Vagina (tissue), 2 donors: ENCODE data around the gene RNH1. TPM values are rescaled to one million over a fixed set of nuclear protein-coding genes. Genes with fewer than 3 reads are reported as not detected.

Experiments used
- DNase-seq, 2 donors: peaks; one replicate each; pipeline ENCODE4 v3.0.0-alpha.2; 2017; ENCODE audit errors: extremely low spot score in 2 of 2
- H3K27ac ChIP-seq: fragments of 200-600 bp; sonication (generic); one replicate; pipeline ENCODE4 v1.5.1; 2019
- H3K27me3 ChIP-seq: fragments of 200-600 bp; sonication (generic); one replicate; pipeline ENCODE4 v1.5.1; 2019
- H3K36me3 ChIP-seq, 2 donors: fragments of 200-600 bp; sonication (generic); one replicate each; pipeline ENCODE4 v1.5.1; 2017 to 2019
- H3K4me1 ChIP-seq: fragments of 200-600 bp; sonication (generic); one replicate; pipeline ENCODE4 v1.5.1; 2019
- H3K4me3 ChIP-seq, 2 donors: fragments of 200-600 bp; sonication (generic); 1 replicate in 1 of 2; 2 replicates in 1 of 2; pipeline ENCODE4 v1.5.1; 2016 to 2019
- H3K9me3 ChIP-seq: fragments of 200-600 bp; sonication (generic); one replicate; pipeline ENCODE4 v1.5.1; 2019
- POLR2A ChIP-seq, 2 donors: fragments of 450-650 bp; IDR thresholded peaks; one replicate each; pipeline ENCODE4 v1.6.1; 2017; ENCODE audit warnings: antibody characterized with exemption in 2 of 2, mild to moderate bottlenecking in 2 of 2, moderate library complexity in 2 of 2
- POLR2AphosphoS5 ChIP-seq, 2 donors: sonication (generic); formaldehyde crosslinking; IDR thresholded peaks; one replicate each; pipeline ENCODE4 v1.9.0; 2017; ENCODE audit warnings: antibody characterized with exemption in 2 of 2, mild to moderate bottlenecking in 2 of 2, low read depth in 1 of 2; ENCODE audit not compliant: insufficient read depth in 1 of 2
- intact Hi-C: fragments of 100-400 bp; cut with DNase I; formaldehyde crosslinking; loops from one replicate; pipeline ENCODE4 v1.15.1; 2023
- total RNA-seq: library from RNA; depleted of rRNA; stranded (reverse); fragments of >200 nt; gene quantifications from one replicate; pipeline ENCODE4 v1.2.3, GENCODE V29; 2016
- TF ChIP-seq, protein P1 (sequence below), 3 experiments: fragments of 450-650 bp in 2 of 3; fragments of 200-600 bp in 1 of 3; sonication (generic) in 1 of 3; IDR thresholded peaks; one replicate each; pipeline ENCODE4 v1.5.1; 2017 to 2019; ENCODE audit warnings: antibody characterized with exemption in 3 of 3, mild to moderate bottlenecking in 2 of 3, moderate library complexity in 2 of 3

The RNH1 gene
- total RNA-seq, 1 donor from 2014 or later, result 252 TPM

DNA sequence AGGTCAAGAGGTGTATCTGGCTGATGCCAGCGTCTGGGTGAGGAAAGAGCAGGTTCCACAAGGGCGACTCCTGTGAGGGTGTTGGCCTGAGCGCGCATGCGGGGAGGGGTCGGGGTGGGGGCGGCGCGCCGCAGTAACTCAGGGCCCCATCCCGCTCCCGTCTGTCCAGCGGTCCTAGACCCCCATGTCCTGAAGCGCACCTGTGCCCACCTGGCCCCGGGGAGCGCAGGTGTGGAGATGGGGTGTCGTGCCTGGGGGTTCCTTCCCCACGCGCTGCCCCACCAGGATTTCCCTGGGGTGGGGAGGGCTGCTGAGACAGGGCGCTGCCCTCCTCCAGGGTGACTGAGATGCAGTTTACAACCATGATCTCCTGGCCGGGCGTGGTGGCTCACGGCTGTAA is 20.9 kb downstream of the RNH1 start:
- intact Hi-C loops, result no loop called here
- TF ChIP-seq POLR2A (IDR thresholded peaks at IDR 0.05) (no peak), POLR2AphosphoS5 (IDR thresholded peaks at IDR 0.05; ENCODE audit: insufficient read depth in 1 of 2, low read depth in 1 of 2) (no peak)
- TF ChIP-seq, protein P1, sequence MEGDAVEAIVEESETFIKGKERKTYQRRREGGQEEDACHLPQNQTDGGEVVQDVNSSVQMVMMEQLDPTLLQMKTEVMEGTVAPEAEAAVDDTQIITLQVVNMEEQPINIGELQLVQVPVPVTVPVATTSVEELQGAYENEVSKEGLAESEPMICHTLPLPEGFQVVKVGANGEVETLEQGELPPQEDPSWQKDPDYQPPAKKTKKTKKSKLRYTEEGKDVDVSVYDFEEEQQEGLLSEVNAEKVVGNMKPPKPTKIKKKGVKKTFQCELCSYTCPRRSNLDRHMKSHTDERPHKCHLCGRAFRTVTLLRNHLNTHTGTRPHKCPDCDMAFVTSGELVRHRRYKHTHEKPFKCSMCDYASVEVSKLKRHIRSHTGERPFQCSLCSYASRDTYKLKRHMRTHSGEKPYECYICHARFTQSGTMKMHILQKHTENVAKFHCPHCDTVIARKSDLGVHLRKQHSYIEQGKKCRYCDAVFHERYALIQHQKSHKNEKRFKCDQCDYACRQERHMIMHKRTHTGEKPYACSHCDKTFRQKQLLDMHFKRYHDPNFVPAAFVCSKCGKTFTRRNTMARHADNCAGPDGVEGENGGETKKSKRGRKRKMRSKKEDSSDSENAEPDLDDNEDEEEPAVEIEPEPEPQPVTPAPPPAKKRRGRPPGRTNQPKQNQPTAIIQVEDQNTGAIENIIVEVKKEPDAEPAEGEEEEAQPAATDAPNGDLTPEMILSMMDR (IDR thresholded peaks at IDR 0.05), result no peak
- no peak overlapping the region for H3K4me3 ChIP-seq
- no peak overlapping the region for H3K27ac ChIP-seq
- no peaks in the 10 kb centered on the region for H3K36me3 ChIP-seq
- DNase-seq, result no peak
- H3K9me3 ChIP-seq, result no peaks in the 10 kb centered on the region
- H3K27me3 ChIP-seq, result no peaks in the 10 kb centered on the region
- H3K4me1 ChIP-seq, result no peaks in the 10 kb centered on the region

DNA sequence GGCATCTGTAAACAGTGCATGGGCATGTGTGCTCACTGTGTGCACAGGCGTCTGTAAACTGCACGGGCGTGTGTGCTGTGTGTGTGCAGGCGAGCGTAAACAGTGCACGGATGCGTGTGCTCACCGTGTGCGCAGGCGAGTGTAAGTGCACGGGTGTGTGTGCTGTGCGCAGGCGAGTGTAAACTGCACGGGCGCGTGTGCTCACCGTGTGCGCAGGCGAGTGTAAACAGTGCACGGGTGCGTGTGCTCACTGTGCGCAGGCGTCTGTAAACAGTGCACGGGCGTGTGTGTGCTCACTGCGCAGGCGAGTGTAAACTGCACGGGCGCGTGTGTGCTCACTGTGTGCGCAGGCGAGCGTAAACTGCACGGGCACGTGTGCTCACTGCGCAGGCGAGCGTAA is 22.4 kb downstream of the RNH1 start:
- Histone ChIP-seq H3K4me1 (no peaks in the 10 kb centered on the region), H3K27me3 (no peaks in the 10 kb centered on the region), H3K4me3 (no peak overlapping the region), H3K9me3 (no peaks in the 10 kb centered on the region), H3K27ac (no peak overlapping the region), H3K36me3 (no peaks in the 10 kb centered on the region)
- no peak for DNase-seq
- TF ChIP-seq POLR2AphosphoS5 (IDR thresholded peaks at IDR 0.05; ENCODE audit: insufficient read depth in 1 of 2, low read depth in 1 of 2) (no peak), POLR2A (IDR thresholded peaks at IDR 0.05) (no peak)
- TF ChIP-seq, protein P1 (IDR thresholded peaks at IDR 0.05), result no peak
- intact Hi-C loops, result no loop called here

DNA sequence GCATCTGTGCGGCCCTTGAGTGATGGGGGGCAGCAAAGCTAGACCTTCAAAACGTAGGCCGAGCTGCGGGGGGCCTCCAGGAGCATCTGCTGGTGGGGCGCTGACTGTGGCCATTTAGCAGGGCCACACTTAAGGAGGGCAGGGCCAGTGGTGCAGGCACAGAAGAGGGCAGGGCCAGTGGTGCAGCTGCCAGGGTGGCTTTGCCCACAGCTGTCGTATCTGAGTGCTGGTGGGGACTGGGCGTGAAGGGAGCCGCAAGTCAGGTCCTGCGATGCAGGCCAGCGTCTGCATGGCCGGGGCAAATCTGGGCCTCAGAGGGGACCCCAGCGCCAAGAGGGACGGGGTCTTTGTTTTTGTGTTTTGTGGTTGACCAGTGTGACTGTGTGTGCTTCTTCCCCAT is 27.7 kb downstream of the RNH1 start:
- TF ChIP-seq, protein P1 (IDR thresholded peaks at IDR 0.05), result no peak
- TF ChIP-seq POLR2A (IDR thresholded peaks at IDR 0.05) (no peak), POLR2AphosphoS5 (IDR thresholded peaks at IDR 0.05; ENCODE audit: insufficient read depth in 1 of 2, low read depth in 1 of 2) (no peak)
- H3K9me3 ChIP-seq, result no peaks in the 10 kb centered on the region
- no peak overlapping the region for H3K4me3 ChIP-seq
- peaks cover 0 to 3% of the 10 kb centered on the region in 2 donors for H3K36me3 ChIP-seq
- no peaks in the 10 kb centered on the region for H3K27me3 ChIP-seq
- intact Hi-C loops, result no loop called here
- no peak for DNase-seq
- H3K4me1 ChIP-seq, result no peaks in the 10 kb centered on the region
- H3K27ac ChIP-seq, result no peak overlapping the region

DNA sequence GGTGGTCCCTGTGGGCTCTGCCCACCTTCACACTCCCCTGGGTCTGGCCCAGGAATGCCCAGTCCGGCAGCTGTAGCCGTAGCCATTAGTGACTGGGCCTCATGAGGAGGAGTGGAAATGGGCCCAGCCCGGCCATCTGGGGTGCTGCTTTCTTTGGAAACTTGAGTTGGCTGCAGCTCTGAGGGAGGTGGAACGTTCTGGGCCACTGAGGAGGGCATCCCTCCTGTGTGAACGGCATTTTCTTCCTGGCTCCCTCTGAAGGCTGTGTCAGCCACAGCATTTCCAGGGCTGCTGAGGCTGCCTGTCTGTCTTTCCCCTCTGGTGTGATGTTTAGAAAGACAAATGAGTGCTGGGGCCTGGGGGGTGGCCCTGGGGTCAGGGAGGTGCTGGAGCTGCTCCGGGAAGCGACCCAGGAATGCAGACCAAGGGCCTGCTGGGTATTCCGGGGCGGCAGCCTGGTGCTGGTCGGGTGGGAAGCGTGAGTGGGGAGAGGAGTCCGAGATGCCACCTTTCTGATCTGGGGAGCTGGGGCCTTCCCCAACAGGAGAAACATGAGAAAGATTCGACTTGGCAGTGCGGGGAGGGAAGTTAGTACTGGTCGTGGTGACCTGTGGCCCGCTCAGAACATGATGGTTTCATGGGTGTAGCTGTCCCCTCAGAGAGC is 29.9 kb downstream of the RNH1 start:
- Histone ChIP-seq H3K27me3 (no peaks in the 10 kb centered on the region), H3K4me3 (no peak overlapping the region), H3K4me1 (no peaks in the 10 kb centered on the region), H3K36me3 (peaks cover 0 to 3% of the 10 kb centered on the region in 2 donors), H3K9me3 (no peaks in the 10 kb centered on the region), H3K27ac (no peak overlapping the region)
- TF ChIP-seq POLR2A (IDR thresholded peaks at IDR 0.05) (no peak), POLR2AphosphoS5 (IDR thresholded peaks at IDR 0.05; ENCODE audit: insufficient read depth in 1 of 2, low read depth in 1 of 2) (no peak)
- intact Hi-C loops, result no loop called here
- no peak for DNase-seq

DNA sequence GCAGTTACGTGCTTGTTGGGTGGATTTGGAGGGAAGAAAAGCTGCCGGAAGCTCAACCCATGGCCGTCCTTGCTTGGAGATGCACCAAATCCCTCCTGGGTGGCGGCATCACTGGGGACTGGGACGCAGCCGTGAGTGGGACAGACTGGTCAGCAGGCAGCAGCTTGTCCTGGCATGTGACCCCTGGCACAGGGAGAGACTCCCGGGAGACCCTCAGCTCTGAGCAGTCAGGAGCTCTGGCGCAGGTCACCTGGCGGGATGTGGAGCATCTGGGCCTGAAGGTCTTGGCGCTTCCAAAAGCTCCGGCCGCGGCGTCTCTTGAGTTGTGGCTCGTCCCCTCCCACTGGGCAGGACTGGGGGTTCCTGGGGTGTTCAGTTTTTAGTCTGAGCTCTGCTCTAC is 30.6 kb downstream of the RNH1 start:
- TF ChIP-seq POLR2A (IDR thresholded peaks at IDR 0.05) (no peak), POLR2AphosphoS5 (IDR thresholded peaks at IDR 0.05; ENCODE audit: insufficient read depth in 1 of 2, low read depth in 1 of 2) (no peak)
- TF ChIP-seq, protein P1 (IDR thresholded peaks at IDR 0.05), result no peak
- DNase-seq, result no peak
- Histone ChIP-seq H3K27ac (no peak overlapping the region), H3K27me3 (no peaks in the 10 kb centered on the region), H3K4me1 (no peaks in the 10 kb centered on the region), H3K4me3 (no peak overlapping the region), H3K9me3 (no peaks in the 10 kb centered on the region), H3K36me3 (peaks cover 0 to 3% of the 10 kb centered on the region in 2 donors)
- intact Hi-C loops, result no loop called here
